K562 (cell line): ENCODE results near the gene KCTD21.

Source experiments
- ADNP ChIP-seq: fragments of 200-800 bp; sonication (Bioruptor generic); IDR thresholded peaks from 2 replicates; pipeline ENCODE4 v1.6.1; 2016; ENCODE audit warnings: missing genetic modification characterization, missing compliant biosample characterization
- HCFC1 ChIP-seq: IDR thresholded peaks from 2 replicates; pipeline ENCODE4 v1.6.1; 2012; ENCODE audit warnings: low read depth, low read length, improper control_type of control experiment
- HDAC6 ChIP-seq: IDR thresholded peaks from 2 replicates; pipeline ENCODE4 v1.6.1; 2012; ENCODE audit warnings: low read depth, mild to moderate bottlenecking, control low read depth, inconsistent platforms, low read length, moderate library complexity
- JUND ChIP-seq, 2 experiments: IDR thresholded peaks; 2 replicates in 1 of 2; 3 replicates in 1 of 2; pipeline ENCODE4 v1.6.1; 2011; ENCODE audit warnings: borderline replicate concordance in 2 of 2, low read depth in 2 of 2, low read length in 2 of 2, improper control_type of control experiment in 1 of 2, missing biosample characterization in 1 of 2, missing genetic modification characterization in 1 of 2, missing genetic modification reagents in 1 of 2
- MTA1 ChIP-seq: fragments of 450-650 bp; IDR thresholded peaks from 2 replicates; pipeline ENCODE4 v1.6.1; 2017; ENCODE audit warnings: borderline replicate concordance
- SMC3 ChIP-seq: conservative IDR thresholded peaks from 2 replicates; pipeline ENCODE4 v1.6.1; 2011; ENCODE audit warnings: low read depth, low read length, improper control_type of control experiment; ENCODE audit not compliant: insufficient read depth
- SP1 ChIP-seq: sonication (generic); formaldehyde crosslinking; IDR thresholded peaks from 2 replicates; pipeline ENCODE4 v1.8.1; 2022; ENCODE audit warnings: mild to moderate bottlenecking, missing genetic modification reagents
- TEAD1 ChIP-seq, 2 experiments: fragments of 450-650 bp in 1 of 2; sonication (generic) in 1 of 2; formaldehyde crosslinking; IDR thresholded peaks; 2 replicates each; pipeline versions ENCODE4 v1.4.0 to v1.8.0; 2020 to 2022; ENCODE audit warnings: mild to moderate bottlenecking in 2 of 2, missing genetic modification reagents in 1 of 2
- TEAD4 ChIP-seq, 2 experiments: sonication (generic) in 1 of 2; formaldehyde crosslinking in 1 of 2; IDR thresholded peaks; 2 replicates each; pipeline versions ENCODE4 v1.6.1 to v1.8.0; 2012 to 2022; ENCODE audit warnings: borderline replicate concordance in 1 of 2, inconsistent platforms in 1 of 2, low read length in 1 of 2, mild to moderate bottlenecking in 1 of 2, missing genetic modification reagents in 1 of 2
- VEZF1 ChIP-seq: fragments of 200-800 bp; sonication (Bioruptor generic); IDR thresholded peaks from 2 replicates; pipeline ENCODE4 v1.6.1; 2017; ENCODE audit warnings: missing genetic modification characterization, missing compliant biosample characterization
- ZNF263 ChIP-seq: sonication (generic); formaldehyde crosslinking; IDR thresholded peaks from 2 replicates; pipeline ENCODE4 v1.8.0; 2022; ENCODE audit warnings: mild to moderate bottlenecking, missing genetic modification reagents, borderline replicate concordance
- TF ChIP-seq, protein P1 (sequence below): fragments of 200-600 bp; sonication (generic); IDR thresholded peaks from one replicate; pipeline ENCODE4 v1.6.1; 2012; ENCODE audit warnings: mild to moderate bottlenecking, low read depth, low read length, inconsistent platforms
- TF ChIP-seq, protein P2 (sequence below), 3 experiments: IDR thresholded peaks in 2 of 3; conservative IDR thresholded peaks in 1 of 3; 2 replicates each; pipeline ENCODE4 v1.5.1; 2011 to 2012; ENCODE audit warnings: low read length in 3 of 3, mild to moderate bottlenecking in 3 of 3, control low read depth in 2 of 3, improper control_type of control experiment in 1 of 3, inconsistent platforms in 1 of 3, low read depth in 1 of 3, mixed read lengths in 1 of 3, moderate library complexity in 1 of 3; ENCODE audit not compliant: insufficient read depth in 2 of 3

DNA sequence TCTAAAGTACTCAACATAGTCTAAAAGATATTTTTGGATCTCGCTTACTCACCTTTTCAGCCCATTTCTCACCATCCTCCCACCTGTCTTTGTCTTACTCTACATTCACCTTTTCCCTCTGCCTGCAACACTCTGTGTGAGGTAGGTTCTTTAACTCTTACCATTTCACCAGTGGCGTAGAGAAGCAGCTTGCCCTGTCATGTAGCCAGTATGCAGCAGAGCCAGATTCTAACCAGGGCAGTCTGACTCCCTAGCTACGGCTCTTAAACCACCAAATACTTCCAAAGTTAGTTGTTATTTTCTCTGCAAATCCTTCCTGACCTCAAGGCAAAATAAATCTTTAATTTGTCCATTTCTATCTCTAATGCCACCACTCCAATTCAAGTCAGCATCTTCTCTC is 56.5 kb downstream of the KCTD21 start:
- no peak for TF ChIP-seq SP1
- no peak for TF ChIP-seq HDAC6
- no peak for TF ChIP-seq JUND (IDR thresholded peaks at IDR 0.05; ENCODE audit: borderline replicate concordance, low read depth, low read length)
- no peak for TF ChIP-seq JUND (tag; IDR thresholded peaks at IDR 0.05; ENCODE audit: borderline replicate concordance, low read depth, low read length)
- TF ChIP-seq, protein P1, sequence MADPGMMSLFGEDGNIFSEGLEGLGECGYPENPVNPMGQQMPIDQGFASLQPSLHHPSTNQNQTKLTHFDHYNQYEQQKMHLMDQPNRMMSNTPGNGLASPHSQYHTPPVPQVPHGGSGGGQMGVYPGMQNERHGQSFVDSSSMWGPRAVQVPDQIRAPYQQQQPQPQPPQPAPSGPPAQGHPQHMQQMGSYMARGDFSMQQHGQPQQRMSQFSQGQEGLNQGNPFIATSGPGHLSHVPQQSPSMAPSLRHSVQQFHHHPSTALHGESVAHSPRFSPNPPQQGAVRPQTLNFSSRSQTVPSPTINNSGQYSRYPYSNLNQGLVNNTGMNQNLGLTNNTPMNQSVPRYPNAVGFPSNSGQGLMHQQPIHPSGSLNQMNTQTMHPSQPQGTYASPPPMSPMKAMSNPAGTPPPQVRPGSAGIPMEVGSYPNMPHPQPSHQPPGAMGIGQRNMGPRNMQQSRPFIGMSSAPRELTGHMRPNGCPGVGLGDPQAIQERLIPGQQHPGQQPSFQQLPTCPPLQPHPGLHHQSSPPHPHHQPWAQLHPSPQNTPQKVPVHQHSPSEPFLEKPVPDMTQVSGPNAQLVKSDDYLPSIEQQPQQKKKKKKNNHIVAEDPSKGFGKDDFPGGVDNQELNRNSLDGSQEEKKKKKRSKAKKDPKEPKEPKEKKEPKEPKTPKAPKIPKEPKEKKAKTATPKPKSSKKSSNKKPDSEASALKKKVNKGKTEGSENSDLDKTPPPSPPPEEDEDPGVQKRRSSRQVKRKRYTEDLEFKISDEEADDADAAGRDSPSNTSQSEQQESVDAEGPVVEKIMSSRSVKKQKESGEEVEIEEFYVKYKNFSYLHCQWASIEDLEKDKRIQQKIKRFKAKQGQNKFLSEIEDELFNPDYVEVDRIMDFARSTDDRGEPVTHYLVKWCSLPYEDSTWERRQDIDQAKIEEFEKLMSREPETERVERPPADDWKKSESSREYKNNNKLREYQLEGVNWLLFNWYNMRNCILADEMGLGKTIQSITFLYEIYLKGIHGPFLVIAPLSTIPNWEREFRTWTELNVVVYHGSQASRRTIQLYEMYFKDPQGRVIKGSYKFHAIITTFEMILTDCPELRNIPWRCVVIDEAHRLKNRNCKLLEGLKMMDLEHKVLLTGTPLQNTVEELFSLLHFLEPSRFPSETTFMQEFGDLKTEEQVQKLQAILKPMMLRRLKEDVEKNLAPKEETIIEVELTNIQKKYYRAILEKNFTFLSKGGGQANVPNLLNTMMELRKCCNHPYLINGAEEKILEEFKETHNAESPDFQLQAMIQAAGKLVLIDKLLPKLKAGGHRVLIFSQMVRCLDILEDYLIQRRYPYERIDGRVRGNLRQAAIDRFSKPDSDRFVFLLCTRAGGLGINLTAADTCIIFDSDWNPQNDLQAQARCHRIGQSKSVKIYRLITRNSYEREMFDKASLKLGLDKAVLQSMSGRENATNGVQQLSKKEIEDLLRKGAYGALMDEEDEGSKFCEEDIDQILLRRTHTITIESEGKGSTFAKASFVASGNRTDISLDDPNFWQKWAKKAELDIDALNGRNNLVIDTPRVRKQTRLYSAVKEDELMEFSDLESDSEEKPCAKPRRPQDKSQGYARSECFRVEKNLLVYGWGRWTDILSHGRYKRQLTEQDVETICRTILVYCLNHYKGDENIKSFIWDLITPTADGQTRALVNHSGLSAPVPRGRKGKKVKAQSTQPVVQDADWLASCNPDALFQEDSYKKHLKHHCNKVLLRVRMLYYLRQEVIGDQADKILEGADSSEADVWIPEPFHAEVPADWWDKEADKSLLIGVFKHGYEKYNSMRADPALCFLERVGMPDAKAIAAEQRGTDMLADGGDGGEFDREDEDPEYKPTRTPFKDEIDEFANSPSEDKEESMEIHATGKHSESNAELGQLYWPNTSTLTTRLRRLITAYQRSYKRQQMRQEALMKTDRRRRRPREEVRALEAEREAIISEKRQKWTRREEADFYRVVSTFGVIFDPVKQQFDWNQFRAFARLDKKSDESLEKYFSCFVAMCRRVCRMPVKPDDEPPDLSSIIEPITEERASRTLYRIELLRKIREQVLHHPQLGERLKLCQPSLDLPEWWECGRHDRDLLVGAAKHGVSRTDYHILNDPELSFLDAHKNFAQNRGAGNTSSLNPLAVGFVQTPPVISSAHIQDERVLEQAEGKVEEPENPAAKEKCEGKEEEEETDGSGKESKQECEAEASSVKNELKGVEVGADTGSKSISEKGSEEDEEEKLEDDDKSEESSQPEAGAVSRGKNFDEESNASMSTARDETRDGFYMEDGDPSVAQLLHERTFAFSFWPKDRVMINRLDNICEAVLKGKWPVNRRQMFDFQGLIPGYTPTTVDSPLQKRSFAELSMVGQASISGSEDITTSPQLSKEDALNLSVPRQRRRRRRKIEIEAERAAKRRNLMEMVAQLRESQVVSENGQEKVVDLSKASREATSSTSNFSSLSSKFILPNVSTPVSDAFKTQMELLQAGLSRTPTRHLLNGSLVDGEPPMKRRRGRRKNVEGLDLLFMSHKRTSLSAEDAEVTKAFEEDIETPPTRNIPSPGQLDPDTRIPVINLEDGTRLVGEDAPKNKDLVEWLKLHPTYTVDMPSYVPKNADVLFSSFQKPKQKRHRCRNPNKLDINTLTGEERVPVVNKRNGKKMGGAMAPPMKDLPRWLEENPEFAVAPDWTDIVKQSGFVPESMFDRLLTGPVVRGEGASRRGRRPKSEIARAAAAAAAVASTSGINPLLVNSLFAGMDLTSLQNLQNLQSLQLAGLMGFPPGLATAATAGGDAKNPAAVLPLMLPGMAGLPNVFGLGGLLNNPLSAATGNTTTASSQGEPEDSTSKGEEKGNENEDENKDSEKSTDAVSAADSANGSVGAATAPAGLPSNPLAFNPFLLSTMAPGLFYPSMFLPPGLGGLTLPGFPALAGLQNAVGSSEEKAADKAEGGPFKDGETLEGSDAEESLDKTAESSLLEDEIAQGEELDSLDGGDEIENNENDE = no peak
- TF ChIP-seq SMC3 = no peak
- TF ChIP-seq MTA1 = no peak
- no peak for TF ChIP-seq ADNP (tag)
- no peak for TF ChIP-seq VEZF1
- no peak for TF ChIP-seq HCFC1
- TF ChIP-seq ZNF263 (CRISPR knock-in tag) = no peak
- no peak for TF ChIP-seq TEAD4 (IDR thresholded peaks at IDR 0.05; ENCODE audit: low read length)
- no peak for TF ChIP-seq TEAD4 (CRISPR knock-in tag; IDR thresholded peaks at IDR 0.05; ENCODE audit: borderline replicate concordance)
- TF ChIP-seq, protein P2, sequence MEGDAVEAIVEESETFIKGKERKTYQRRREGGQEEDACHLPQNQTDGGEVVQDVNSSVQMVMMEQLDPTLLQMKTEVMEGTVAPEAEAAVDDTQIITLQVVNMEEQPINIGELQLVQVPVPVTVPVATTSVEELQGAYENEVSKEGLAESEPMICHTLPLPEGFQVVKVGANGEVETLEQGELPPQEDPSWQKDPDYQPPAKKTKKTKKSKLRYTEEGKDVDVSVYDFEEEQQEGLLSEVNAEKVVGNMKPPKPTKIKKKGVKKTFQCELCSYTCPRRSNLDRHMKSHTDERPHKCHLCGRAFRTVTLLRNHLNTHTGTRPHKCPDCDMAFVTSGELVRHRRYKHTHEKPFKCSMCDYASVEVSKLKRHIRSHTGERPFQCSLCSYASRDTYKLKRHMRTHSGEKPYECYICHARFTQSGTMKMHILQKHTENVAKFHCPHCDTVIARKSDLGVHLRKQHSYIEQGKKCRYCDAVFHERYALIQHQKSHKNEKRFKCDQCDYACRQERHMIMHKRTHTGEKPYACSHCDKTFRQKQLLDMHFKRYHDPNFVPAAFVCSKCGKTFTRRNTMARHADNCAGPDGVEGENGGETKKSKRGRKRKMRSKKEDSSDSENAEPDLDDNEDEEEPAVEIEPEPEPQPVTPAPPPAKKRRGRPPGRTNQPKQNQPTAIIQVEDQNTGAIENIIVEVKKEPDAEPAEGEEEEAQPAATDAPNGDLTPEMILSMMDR (IDR thresholded peaks at IDR 0.05 in 2 of 3, conservative IDR thresholded peaks at IDR 0.05 in 1 of 3; ENCODE audit: insufficient read depth in 2 of 3, low read depth in 1 of 3, low read length in 3 of 3) = no peak
- TF ChIP-seq TEAD1 (CRISPR knock-in tag; IDR thresholded peaks at IDR 0.05) = no peak
